Endothelial cell of umbilical vein (primary cell): ENCODE measurements around the gene RETREG2. TPM values are rescaled to one million over a fixed set of nuclear protein-coding genes. Genes with fewer than 3 reads are reported as not detected.

Experiments used
- BruUV-seq: library from RNA; stranded (reverse); fragments of 400-500 nt; replicated peaks from 2 replicates; lab custom pipeline; 2021; lab: Mats Ljungman, UMichigan
- CTCF ChIA-PET: fragments of 300-600, 350-600 bp; sonication (Branson Sonifier 250); formaldehyde crosslinking; loops from one replicate; lab custom pipeline; 2021; ENCODE audit warnings: antibody characterized with exemption, inconsistent platforms; lab: Charles Lee
- POLR2A ChIA-PET: fragments of 300-600, 350-600 bp; sonication (Branson Sonifier 250); formaldehyde crosslinking; loops from one replicate; lab custom pipeline; 2021; ENCODE audit warnings: antibody characterized with exemption, inconsistent platforms; lab: Charles Lee
- DNase-seq: peaks from one replicate; pipeline ENCODE4 v3.0.0-alpha.2; 2011; ENCODE audit warnings: low read depth, low spot score
- FAIRE-seq: peaks from 2 replicates; lab custom pipeline; 2011; peaks lifted over from hg19 to GRCh38; lab: Jason Lieb, UNC
- H2AFZ ChIP-seq: 2 replicates; pipeline ENCODE4 v1.6.0; 2012; ENCODE audit warnings: low read depth, low read length, control low read depth, inconsistent platforms
- H3K27ac ChIP-seq: 2 replicates; pipeline ENCODE4 v1.5.1; 2011; ENCODE audit warnings: low read depth, mild to moderate bottlenecking, control low read depth, low read length, moderate library complexity; ENCODE audit not compliant: insufficient read depth
- H3K27me3 ChIP-seq, 2 experiments: 2 replicates each; pipeline versions ENCODE4 v1.6.0 to v1.6.1; 2011; ENCODE audit warnings: low read length in 2 of 2, mixed read lengths in 1 of 2; ENCODE audit not compliant: control insufficient read depth in 2 of 2, insufficient read depth in 2 of 2
- H3K36me3 ChIP-seq, 2 experiments: 2 replicates in 1 of 2; 3 replicates in 1 of 2; pipeline ENCODE4 v1.5.1; 2011; ENCODE audit warnings: low read length in 2 of 2, mild to moderate bottlenecking in 1 of 2, moderate library complexity in 1 of 2; ENCODE audit not compliant: control insufficient read depth in 2 of 2, insufficient read depth in 2 of 2; ENCODE audit errors: extremely low read depth in 1 of 2
- H3K4me1 ChIP-seq: 3 replicates; pipeline ENCODE4 v1.5.1; 2011; ENCODE audit warnings: mild to moderate bottlenecking, low read length; ENCODE audit not compliant: control insufficient read depth, insufficient read depth; ENCODE audit errors: extremely low read depth
- H3K4me2 ChIP-seq: 2 replicates; pipeline ENCODE4 v1.6.1; 2011; ENCODE audit warnings: low read length, control low read depth, mixed read lengths; ENCODE audit not compliant: insufficient read depth
- H3K4me3 ChIP-seq, 3 experiments: fragments of 200-600 bp in 1 of 3; sonication (generic), shearing (Covaris generic) in 1 of 3; replicated peaks in 1 of 3; 2 replicates each; pipeline ENCODE4 v1.5.1; 2011 to 2016; ENCODE audit warnings: control low read depth in 3 of 3, low read length in 3 of 3, mild to moderate bottlenecking in 2 of 3, inconsistent platforms in 1 of 3, low read depth in 1 of 3, moderate library complexity in 1 of 3; ENCODE audit not compliant: insufficient read depth in 1 of 3
- H3K79me2 ChIP-seq: 2 replicates; pipeline ENCODE4 v1.6.0; 2012; ENCODE audit warnings: low read length, inconsistent platforms; ENCODE audit not compliant: control insufficient read depth, insufficient read depth
- H3K9ac ChIP-seq: replicated peaks from 2 replicates; pipeline ENCODE3; 2011; ENCODE audit warnings: low read length, control low read depth; ENCODE audit not compliant: insufficient read depth; ENCODE audit errors: extremely low read depth
- H3K9me1 ChIP-seq: replicated peaks from 3 replicates; pipeline ENCODE4 v1.6.0; 2011; ENCODE audit warnings: mild to moderate bottlenecking, low read length; ENCODE audit not compliant: control insufficient read depth, insufficient read depth; ENCODE audit errors: extremely low read depth
- H3K9me3 ChIP-seq: replicated peaks from 2 replicates; pipeline ENCODE4 v1.5.1; 2012; ENCODE audit warnings: low read length, inconsistent platforms; ENCODE audit not compliant: control insufficient read depth, insufficient read depth
- H4K20me1 ChIP-seq: replicated peaks from 2 replicates; pipeline ENCODE3; 2011; ENCODE audit warnings: mild to moderate bottlenecking, low read length; ENCODE audit not compliant: control insufficient read depth, insufficient read depth; ENCODE audit errors: extremely low read depth
- FOS ChIP-seq: IDR thresholded peaks from 2 replicates; pipeline ENCODE4 v1.6.1; 2011; ENCODE audit warnings: mild to moderate bottlenecking, low read length, moderate library complexity, borderline replicate concordance; ENCODE audit not compliant: insufficient read depth
- JUN ChIP-seq: IDR thresholded peaks from 2 replicates; pipeline ENCODE4 v1.6.1; 2011; ENCODE audit warnings: borderline replicate concordance, low read depth; ENCODE audit not compliant: insufficient read length, insufficient read depth
- POLR2A ChIP-seq: IDR thresholded peaks from 2 replicates; pipeline ENCODE4 v1.6.1; 2012; ENCODE audit warnings: low read depth, mild to moderate bottlenecking, control low read depth, low read length
- POLR2AphosphoS5 ChIP-seq: IDR thresholded peaks from 2 replicates; pipeline ENCODE4 v1.6.1; 2012; ENCODE audit warnings: low read depth, mild to moderate bottlenecking, control low read depth, low read length, moderate library complexity; ENCODE audit not compliant: insufficient read depth
- dilution Hi-C: fragments of 300-500 bp; cut with MboI; formaldehyde crosslinking; loops from one replicate; pipeline ENCODE4 v1.15.0; 2019; ENCODE audit warnings: low sequenced_read_pairs; ENCODE audit not compliant: extremely low pct_ligation_motif_present
- intact Hi-C: fragments of 100-400 bp; cut with micrococcal nuclease; formaldehyde crosslinking; loops from one replicate; pipeline ENCODE4 v1.10.0; 2022
- polyA plus RNA-seq, 4 experiments: library from polyadenylated mRNA; depleted of rRNA in 3 of 4; stranded (reverse) in 3 of 4; unstranded in 1 of 4; fragments of >200 nt; gene quantifications; 2 replicates each; pipeline versions ENCODE4 v1.2.1 to v1.2.3, GENCODE V29; 2011 to 2012; ENCODE audit warnings: missing spikeins in 1 of 4
- total RNA-seq: library from RNA; stranded (reverse); gene quantifications from 2 replicates; pipeline ENCODE4 v1.2.3, GENCODE V29; 2021
- TF ChIP-seq, protein P1 (sequence below): IDR thresholded peaks from 2 replicates; pipeline ENCODE4 v1.6.1; 2011; ENCODE audit not compliant: insufficient read depth, insufficient read length
- TF ChIP-seq, protein P2 (sequence below), 2 donors: IDR thresholded peaks; 1 replicate in 1 of 2; 2 replicates in 1 of 2; pipeline ENCODE4 v1.5.1; 2011; ENCODE audit warnings: low read length in 2 of 2, mild to moderate bottlenecking in 2 of 2, moderate library complexity in 2 of 2, control low read depth in 1 of 2, inconsistent platforms in 1 of 2, low read depth in 1 of 2; ENCODE audit not compliant: insufficient read depth in 1 of 2; ENCODE audit errors: extremely low read depth in 1 of 2

RETREG2 gene
- total and polyA plus RNA-seq, 2 donors (not counting 3 experiments of a cell fraction or from before 2014, with no cell fraction given) = 59.5 to 76.1 TPM

- no peak for FAIRE-seq
- Histone ChIP-seq H3K4me2 (no peak overlapping the region), H4K20me1 (no peaks in the 10 kb centered on the region), H3K9me3 (no peaks in the 10 kb centered on the region), H3K36me3 (peaks cover 3 to 10% of the 10 kb centered on the region in 2 experiments), H3K4me3 (no peak overlapping the region), H3K27me3 (no peaks in the 10 kb centered on the region), H3K27ac (no peak overlapping the region), H3K4me1 (peaks cover 10% of the 10 kb centered on the region), H3K79me2 (no peaks in the 10 kb centered on the region), H3K9me1 (no peaks in the 10 kb centered on the region), H2AFZ (no peak overlapping the region), H3K9ac (no peak overlapping the region)
- no peak for DNase-seq
- intact Hi-C loops = no loop called here
- BruUV-seq = no TSS peak
- TF ChIP-seq POLR2A = no peak
- no peak for TF ChIP-seq POLR2AphosphoS5
- ChIA-PET POLR2A (no interaction called here), CTCF (no interaction called here)
- dilution Hi-C loops = no loop called here
Measured at GRCh38 chr2:219214141-219214540, 36.1 kb downstream of the RETREG2 start.

DNA sequence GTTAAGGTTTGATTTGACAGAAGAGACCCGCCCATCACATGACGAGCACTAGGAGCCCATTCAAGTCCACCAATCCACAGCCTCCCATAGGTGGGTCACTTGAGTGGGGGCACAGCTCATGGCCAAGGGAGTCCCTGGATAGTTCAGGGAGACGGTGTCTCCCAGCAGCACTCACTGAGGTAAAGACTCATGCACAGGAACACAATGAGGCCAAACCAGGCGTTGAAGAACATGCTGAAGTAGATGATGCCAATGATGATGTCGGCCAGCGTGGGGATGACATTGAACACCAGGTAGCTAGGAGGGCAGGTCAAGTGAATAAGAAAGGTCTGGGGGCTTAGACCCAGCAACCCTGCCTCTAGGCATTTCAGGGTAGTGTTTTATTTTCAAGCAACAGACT lies 36.7 kb downstream of the RETREG2 start:
- no TSS peak for BruUV-seq
- FAIRE-seq = no peak
- Histone ChIP-seq H3K27me3 (no peaks in the 10 kb centered on the region), H4K20me1 (no peaks in the 10 kb centered on the region), H2AFZ (no peak overlapping the region), H3K27ac (no peak overlapping the region), H3K9me3 (no peaks in the 10 kb centered on the region), H3K4me2 (no peak overlapping the region), H3K9me1 (no peaks in the 10 kb centered on the region), H3K79me2 (no peaks in the 10 kb centered on the region), H3K4me3 (no peak overlapping the region), H3K4me1 (peaks cover 14% of the 10 kb centered on the region), H3K9ac (no peak overlapping the region), H3K36me3 (peaks cover 3 to 8% of the 10 kb centered on the region in 2 experiments)
- intact Hi-C loops (loop anchor here (5.0 kb wide), 1 partner anchor 157 kb away; no protein-coding TSS in a partner anchor), dilution Hi-C loops (no loop called here)
- ChIA-PET POLR2A (no interaction called here), CTCF (no interaction called here)
- TF ChIP-seq, protein P1, sequence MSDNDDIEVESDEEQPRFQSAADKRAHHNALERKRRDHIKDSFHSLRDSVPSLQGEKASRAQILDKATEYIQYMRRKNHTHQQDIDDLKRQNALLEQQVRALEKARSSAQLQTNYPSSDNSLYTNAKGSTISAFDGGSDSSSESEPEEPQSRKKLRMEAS = no peak
- TF ChIP-seq FOS (no peak), JUN (no peak)
- TF ChIP-seq, protein P2, sequence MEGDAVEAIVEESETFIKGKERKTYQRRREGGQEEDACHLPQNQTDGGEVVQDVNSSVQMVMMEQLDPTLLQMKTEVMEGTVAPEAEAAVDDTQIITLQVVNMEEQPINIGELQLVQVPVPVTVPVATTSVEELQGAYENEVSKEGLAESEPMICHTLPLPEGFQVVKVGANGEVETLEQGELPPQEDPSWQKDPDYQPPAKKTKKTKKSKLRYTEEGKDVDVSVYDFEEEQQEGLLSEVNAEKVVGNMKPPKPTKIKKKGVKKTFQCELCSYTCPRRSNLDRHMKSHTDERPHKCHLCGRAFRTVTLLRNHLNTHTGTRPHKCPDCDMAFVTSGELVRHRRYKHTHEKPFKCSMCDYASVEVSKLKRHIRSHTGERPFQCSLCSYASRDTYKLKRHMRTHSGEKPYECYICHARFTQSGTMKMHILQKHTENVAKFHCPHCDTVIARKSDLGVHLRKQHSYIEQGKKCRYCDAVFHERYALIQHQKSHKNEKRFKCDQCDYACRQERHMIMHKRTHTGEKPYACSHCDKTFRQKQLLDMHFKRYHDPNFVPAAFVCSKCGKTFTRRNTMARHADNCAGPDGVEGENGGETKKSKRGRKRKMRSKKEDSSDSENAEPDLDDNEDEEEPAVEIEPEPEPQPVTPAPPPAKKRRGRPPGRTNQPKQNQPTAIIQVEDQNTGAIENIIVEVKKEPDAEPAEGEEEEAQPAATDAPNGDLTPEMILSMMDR (IDR thresholded peaks at IDR 0.05; ENCODE audit: extremely low read depth in 1 of 2, insufficient read depth in 1 of 2, low read depth in 1 of 2, low read length in 2 of 2) = no peak
- no peak for DNase-seq
